ENCODE measurements around the gene CBY3. TPM values are rescaled to one million over a fixed set of nuclear protein-coding genes. Genes with fewer than 3 reads are reported as not detected.

The CBY3 gene
- total and polyA plus RNA-seq, 2 of the 13 experiments (the other 11 are each of a cell fraction or from before 2014, with no cell fraction given), result not detected

GRCh38 chr5:179700401-179700918, 19.6 kb upstream of the CBY3 start:
- Histone ChIP-seq H4K20me1 (ENCODE audit: insufficient read depth, low read length) (peaks cover 46% of the 10 kb centered on the region), H3K4me1 (ENCODE audit: insufficient read depth, low read length) (peaks cover 71% of the 10 kb centered on the region), H3K27me3 (ENCODE audit: control insufficient read depth in 1 of 2, insufficient read depth in 2 of 2, low read length in 2 of 2) (no peaks in the 10 kb centered on the region; a peak in 1 of 5 replicates), H2AFZ (ENCODE audit: low read length) (no peak overlapping the region), H3K36me3 (replicated peaks in 1 of 2; ENCODE audit: control insufficient read depth in 1 of 2, insufficient read depth in 2 of 2, low read length in 2 of 2) (peaks cover under 1 to 22% of the 10 kb centered on the region in 2 experiments; a peak in 3 of 5 replicates), H3K4me2 (ENCODE audit: low read depth, low read length) (peak overlapping the region; percentile 87), H3K9me3 (ENCODE audit: low read length) (no peaks in the 10 kb centered on the region), H3K27ac (ENCODE audit: extremely low read length, insufficient read depth, low read length) (peak overlapping the region; percentile 93), H3K4me3 (replicated peaks in 1 of 3; ENCODE audit: insufficient read depth in 1 of 3, low read depth in 2 of 3, low read length in 3 of 3) (peak overlapping the region; percentile 74 to 91 (median 91)), H3K9ac (ENCODE audit: insufficient read depth, low read depth, low read length) (peak overlapping the region; percentile 99), H3K79me2 (ENCODE audit: insufficient read depth, low read length) (peaks cover 71% of the 10 kb centered on the region)
- ATAC-seq (no peak), DNase-seq (ENCODE audit: low spot score) (peak; percentile 66), FAIRE-seq (peak; percentile 85)
- intact Hi-C loops (cut with micrococcal nuclease; ENCODE audit: unreplicated experiment) (no loop called here), in situ Hi-C loops (cut with HindIII; ENCODE audit: extremely low pct_ligation_motif_present, low pct_unique_long_range_greater_than_20kb) (no loop called here)
- no TSS peak for BruUV-seq (replicated peaks)
- ChIA-PET POLR2A (interaction anchor here (1.2 to 6.8 kb wide), 5 partner anchors 20 to 105 kb away, joined by 3 to 42 read pairs (median 26); partner anchors contain the start of genes CBY3, HNRNPH1 and MAML1), CTCF (ENCODE audit: low intra/inter-chr PET ratio, low total read pairs) (interaction anchor here (1.2 kb wide), 1 partner anchor 32 kb away, joined by 3 read pairs; no protein-coding TSS in a partner anchor)
- 29% methylated on average over 7 of the region's 7 CpGs for WGBS (ENCODE audit: low lambda C conversion rate)
- TF ChIP-seq BRF2 (CRISPR knock-in tag; IDR thresholded peaks at IDR 0.05) (no peak), ZFP62 (CRISPR knock-in tag; IDR thresholded peaks at IDR 0.05) (no peak), ZNF7 (CRISPR knock-in tag; IDR thresholded peaks at IDR 0.05) (no peak), LCORL (IDR thresholded peaks at IDR 0.05) (no peak), LCORL (CRISPR knock-in tag; IDR thresholded peaks at IDR 0.05) (0 out of 2 replicates have a peak, but pooled peaks have one; percentile 26), ZNF24 (IDR thresholded peaks at IDR 0.05) (no peak), KLF16 (CRISPR knock-in tag; IDR thresholded peaks at IDR 0.05) (0 out of 4 replicates have a peak, but pooled peaks of 1 of the 2 experiments have one; percentile 27), STAT5B (CRISPR knock-in tag; IDR thresholded peaks at IDR 0.05) (no peak), REST (IDR thresholded peaks at IDR 0.05; ENCODE audit: borderline replicate concordance in 1 of 2, low read depth in 1 of 2, low read length in 2 of 2) (no peak), SMC3 (IDR thresholded peaks at IDR 0.05; ENCODE audit: low read length) (no peak), ZNF207 (IDR thresholded peaks at IDR 0.05; ENCODE audit: borderline replicate concordance) (no peak), ZNF335 (CRISPR knock-in tag; IDR thresholded peaks at IDR 0.05) (no peak), U2AF2 (IDR thresholded peaks at IDR 0.05; ENCODE audit: low read depth, low read length) (no peak), ZBTB43 (CRISPR knock-in tag; conservative IDR thresholded peaks at IDR 0.05) (0 out of 2 replicates have a peak, but pooled peaks have one; percentile 54), DPF2 (CRISPR knock-in tag; IDR thresholded peaks at IDR 0.05; ENCODE audit: borderline replicate concordance, low read depth) (no peak), ZNF20 (CRISPR knock-in tag; IDR thresholded peaks at IDR 0.05) (no peak), E2F5 (CRISPR knock-in tag; conservative IDR thresholded peaks at IDR 0.05) (no peak), GATAD1 (CRISPR knock-in tag; IDR thresholded peaks at IDR 0.05) (peak; percentile 20; the same call in 1 of the 2 replicates)

All from HepG2 (cell line).